Measurements from ENCODE around the gene DHRS2. TPM values are rescaled to one million over a fixed set of nuclear protein-coding genes. Genes with fewer than 3 reads are reported as not detected.
"Not testable (repeated sequence)": the region's sequence is repeated elsewhere in the genome, so short reads cannot be mapped to it uniquely, and the experiment has no call there.

The DHRS2 gene
- total RNA-seq, 2 donors from 2014 or later, result not detected

DNA sequence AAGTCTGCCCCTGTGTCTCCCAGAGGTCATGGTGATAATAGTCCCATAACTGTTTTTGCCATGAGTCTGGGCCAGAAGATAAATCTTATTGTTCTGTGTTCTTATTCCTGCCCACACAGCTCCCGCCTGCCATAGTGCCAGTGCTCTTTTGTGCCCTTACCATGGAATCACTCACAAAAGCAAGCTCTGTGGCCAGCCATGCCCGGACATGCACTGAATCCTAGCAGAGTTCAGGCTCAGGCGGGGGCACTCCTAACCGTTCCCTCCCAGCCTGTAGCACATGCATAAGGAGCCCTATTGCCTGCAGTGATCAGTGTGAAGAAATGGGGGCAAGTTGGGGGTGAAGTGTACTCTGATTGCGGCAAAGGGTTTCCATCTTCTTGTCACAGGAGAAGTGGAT is 33.3 kb downstream of the DHRS2 start:
- Histone ChIP-seq H3K36me3 (no peaks in the 10 kb centered on the region), H3K4me1 (no peaks in the 10 kb centered on the region), H3K9me3 (peaks cover 0 to 4% of the 10 kb centered on the region in 2 donors), H3K4me3 (no peak overlapping the region), H3K27me3 (no peaks in the 10 kb centered on the region), H3K27ac (no peak overlapping the region)
- no peak for DNase-seq (ENCODE audit: low spot score)
- TF ChIP-seq, protein P1, sequence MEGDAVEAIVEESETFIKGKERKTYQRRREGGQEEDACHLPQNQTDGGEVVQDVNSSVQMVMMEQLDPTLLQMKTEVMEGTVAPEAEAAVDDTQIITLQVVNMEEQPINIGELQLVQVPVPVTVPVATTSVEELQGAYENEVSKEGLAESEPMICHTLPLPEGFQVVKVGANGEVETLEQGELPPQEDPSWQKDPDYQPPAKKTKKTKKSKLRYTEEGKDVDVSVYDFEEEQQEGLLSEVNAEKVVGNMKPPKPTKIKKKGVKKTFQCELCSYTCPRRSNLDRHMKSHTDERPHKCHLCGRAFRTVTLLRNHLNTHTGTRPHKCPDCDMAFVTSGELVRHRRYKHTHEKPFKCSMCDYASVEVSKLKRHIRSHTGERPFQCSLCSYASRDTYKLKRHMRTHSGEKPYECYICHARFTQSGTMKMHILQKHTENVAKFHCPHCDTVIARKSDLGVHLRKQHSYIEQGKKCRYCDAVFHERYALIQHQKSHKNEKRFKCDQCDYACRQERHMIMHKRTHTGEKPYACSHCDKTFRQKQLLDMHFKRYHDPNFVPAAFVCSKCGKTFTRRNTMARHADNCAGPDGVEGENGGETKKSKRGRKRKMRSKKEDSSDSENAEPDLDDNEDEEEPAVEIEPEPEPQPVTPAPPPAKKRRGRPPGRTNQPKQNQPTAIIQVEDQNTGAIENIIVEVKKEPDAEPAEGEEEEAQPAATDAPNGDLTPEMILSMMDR (IDR thresholded peaks at IDR 0.05), result no peak

DNA sequence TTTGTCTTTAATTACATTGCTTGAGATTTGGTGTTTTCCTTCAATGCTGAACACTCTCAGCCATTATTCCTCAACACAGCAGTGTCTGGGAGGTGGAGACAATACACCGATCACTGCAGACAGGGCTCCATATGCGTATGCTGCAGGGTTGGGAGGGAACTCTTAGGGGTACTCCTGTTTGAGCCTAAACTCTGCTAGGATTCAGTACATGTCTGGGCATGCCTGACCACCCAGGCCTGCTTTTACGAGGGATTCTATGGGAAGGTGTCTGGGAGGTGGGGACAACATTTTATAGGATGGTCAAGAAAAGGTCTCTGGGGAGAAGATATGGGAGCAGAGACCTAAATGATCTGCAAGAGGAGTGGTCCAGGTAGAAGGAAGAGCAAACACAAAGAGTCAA is 34.3 kb downstream of the DHRS2 start:
- no peak overlapping the region for H3K4me3 ChIP-seq
- no peaks in the 10 kb centered on the region for H3K36me3 ChIP-seq
- TF ChIP-seq, protein P1 (IDR thresholded peaks at IDR 0.05), result no peak
- H3K9me3 ChIP-seq, result peaks cover 0 to 4% of the 10 kb centered on the region in 2 donors
- no peaks in the 10 kb centered on the region for H3K4me1 ChIP-seq
- no peak overlapping the region for H3K27ac ChIP-seq
- no peak for DNase-seq (ENCODE audit: low spot score)
- H3K27me3 ChIP-seq, result no peaks in the 10 kb centered on the region

DNA sequence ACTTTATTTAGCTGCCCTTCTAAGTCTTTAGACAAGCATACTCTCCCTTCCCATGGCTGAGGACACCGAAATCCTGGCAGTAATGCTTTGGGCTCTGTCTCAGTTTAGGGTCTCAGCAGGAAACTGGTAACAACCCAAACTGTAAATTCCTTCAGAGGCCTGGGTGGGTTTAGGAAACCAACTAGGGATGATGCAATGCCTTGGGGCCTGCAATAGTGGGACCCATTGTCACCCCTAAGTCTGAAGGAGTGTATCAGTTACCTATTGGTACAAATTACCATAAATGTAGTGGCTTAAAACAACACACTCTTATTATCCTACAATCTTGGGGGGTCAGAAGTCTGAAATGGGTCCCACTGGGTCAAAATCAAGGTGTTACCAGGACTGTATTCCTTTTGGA is 36.0 kb downstream of the DHRS2 start:
- peaks cover 0 to 4% of the 10 kb centered on the region in 2 donors for H3K9me3 ChIP-seq
- TF ChIP-seq, protein P1 (IDR thresholded peaks at IDR 0.05), result no peak
- no peak overlapping the region for H3K27ac ChIP-seq
- H3K36me3 ChIP-seq, result no peaks in the 10 kb centered on the region
- no peak for DNase-seq (ENCODE audit: low spot score)
- H3K4me1 ChIP-seq, result no peaks in the 10 kb centered on the region
- H3K4me3 ChIP-seq, result no peak overlapping the region
- H3K27me3 ChIP-seq, result no peaks in the 10 kb centered on the region

DNA sequence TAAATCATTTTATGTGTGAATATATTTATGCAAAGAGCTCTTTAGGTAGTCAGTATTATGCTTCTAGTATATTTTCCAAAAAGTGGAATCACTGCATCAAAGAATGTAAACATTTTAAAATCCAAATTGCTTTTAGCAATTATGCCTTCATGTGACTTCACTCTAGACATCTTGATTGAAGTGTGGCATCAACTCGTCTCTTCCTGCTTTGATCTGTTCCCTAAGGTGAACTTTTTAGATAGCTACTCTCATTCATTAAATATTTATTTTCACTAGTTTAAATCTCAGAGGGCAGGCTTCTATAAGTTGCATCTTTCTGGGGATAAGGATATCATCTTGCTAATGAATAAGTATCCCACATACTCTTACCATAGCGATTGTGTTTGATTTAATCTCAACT is 39.2 kb downstream of the DHRS2 start:
- H3K9me3 ChIP-seq, result peaks cover 0 to 4% of the 10 kb centered on the region in 2 donors
- TF ChIP-seq, protein P1 (IDR thresholded peaks at IDR 0.05), result no peak
- no peaks in the 10 kb centered on the region for H3K27me3 ChIP-seq
- H3K27ac ChIP-seq, result no peak overlapping the region
- no peaks in the 10 kb centered on the region for H3K36me3 ChIP-seq
- DNase-seq (ENCODE audit: low spot score), result no peak
- H3K4me1 ChIP-seq, result no peaks in the 10 kb centered on the region
- no peak overlapping the region for H3K4me3 ChIP-seq

DNA sequence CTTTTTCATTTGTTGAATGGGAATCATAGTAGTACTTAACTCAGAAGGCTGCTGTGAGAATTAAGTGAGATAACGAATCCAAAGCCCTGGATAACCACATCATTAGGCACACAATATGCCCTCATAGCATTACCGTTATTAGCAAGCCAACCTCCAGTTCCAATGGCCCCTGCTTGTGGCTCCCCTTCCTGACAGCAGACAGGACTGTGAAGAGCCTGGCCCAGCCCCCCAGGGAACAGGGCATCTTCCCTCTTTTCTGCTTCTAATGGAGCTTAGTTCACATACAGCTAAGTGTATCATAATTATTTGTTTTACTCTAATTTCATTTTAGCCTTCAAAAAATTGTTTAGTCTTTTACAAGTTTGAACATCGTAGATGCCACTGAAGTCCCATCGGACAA is 39.7 kb downstream of the DHRS2 start:
- Histone ChIP-seq H3K36me3 (no peaks in the 10 kb centered on the region), H3K27me3 (no peaks in the 10 kb centered on the region), H3K4me3 (no peak overlapping the region), H3K27ac (no peak overlapping the region), H3K4me1 (no peaks in the 10 kb centered on the region), H3K9me3 (peaks cover 0 to 4% of the 10 kb centered on the region in 2 donors)
- TF ChIP-seq, protein P1 (IDR thresholded peaks at IDR 0.05), result no peak
- DNase-seq (ENCODE audit: low spot score), result no peak

DNA sequence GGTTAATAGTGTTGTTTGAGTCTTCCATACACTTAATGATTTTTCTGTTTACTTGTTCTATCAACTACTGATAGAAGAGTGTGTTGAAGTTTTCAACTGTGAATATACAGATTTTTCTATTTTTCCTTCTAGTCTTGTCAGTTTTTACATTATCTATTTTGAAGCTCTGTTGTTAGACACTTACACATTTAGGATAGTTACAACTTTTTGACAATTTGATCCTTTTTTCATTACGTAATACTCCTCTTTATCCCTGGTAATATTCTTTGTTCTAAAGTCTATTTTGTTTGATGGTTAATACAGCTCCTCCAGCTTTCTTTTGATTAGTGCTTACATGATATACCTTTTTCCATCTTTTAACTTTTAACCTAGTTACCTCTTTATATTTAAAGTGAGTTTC is 45.2 kb downstream of the DHRS2 start:
- Histone ChIP-seq H3K27me3 (no peaks in the 10 kb centered on the region), H3K4me3 (no peak overlapping the region), H3K4me1 (no peaks in the 10 kb centered on the region), H3K27ac (no peak overlapping the region), H3K36me3 (no peaks in the 10 kb centered on the region), H3K9me3 (no peaks in the 10 kb centered on the region)
- DNase-seq (ENCODE audit: low spot score), result no peak
- TF ChIP-seq, protein P1 (IDR thresholded peaks at IDR 0.05), result no peak

DNA sequence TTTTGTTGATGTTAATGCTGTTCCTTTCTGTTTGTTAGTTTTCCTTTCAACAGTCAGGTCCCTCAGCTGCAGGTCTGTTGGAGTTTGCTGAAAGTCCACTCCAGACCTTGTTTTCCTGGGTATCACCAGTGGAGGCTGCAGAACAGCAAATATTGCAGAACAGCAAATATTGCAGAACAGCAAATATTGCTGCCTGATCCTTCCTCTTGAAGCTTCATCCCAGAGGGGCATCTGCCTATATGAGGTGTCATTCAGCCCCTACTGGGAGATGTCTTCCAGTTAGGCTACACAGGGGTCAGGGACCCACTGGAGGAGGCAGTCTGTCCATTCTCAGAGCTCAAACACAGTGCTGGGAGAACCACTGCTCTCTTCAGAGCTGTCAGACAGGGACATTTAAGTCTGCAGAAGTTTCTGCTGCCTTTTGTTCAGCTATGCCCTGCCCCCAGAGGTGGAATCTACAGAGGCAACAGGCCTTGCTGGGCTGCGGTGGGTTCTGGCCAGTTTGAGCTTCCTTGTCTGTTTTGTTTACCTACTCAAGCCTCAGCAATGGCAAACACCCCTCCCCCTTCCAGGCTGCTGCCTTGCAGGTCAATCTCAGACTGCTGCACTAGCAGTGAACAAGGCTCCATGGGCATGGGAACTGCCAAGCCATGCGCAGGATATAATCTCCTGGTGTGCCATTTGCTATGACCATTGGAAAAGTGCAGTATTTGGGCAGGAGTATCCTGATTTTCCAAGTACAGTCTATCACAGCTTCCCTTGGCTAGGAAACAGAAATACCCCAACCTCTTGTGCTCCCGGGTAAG is 53.7 kb downstream of the DHRS2 start:
- not testable (repeated sequence) for H3K9me3 ChIP-seq; H3K4me3 ChIP-seq; H3K36me3 ChIP-seq; DNase-seq (ENCODE audit: low spot score); H3K27ac ChIP-seq; H3K27me3 ChIP-seq
- H3K4me1 ChIP-seq, result peaks cover 0 to 15% of the 10 kb centered on the region in 2 donors
